CD4-positive, alpha-beta T cell (primary cell): Measurements from ENCODE around the gene FA2H. TPM values are rescaled to one million over a fixed set of nuclear protein-coding genes. Genes with fewer than 3 reads are reported as not detected.
"Not testable (repeated sequence)": the region's sequence is repeated elsewhere in the genome, so short reads cannot be mapped to it uniquely, and the experiment has no call there.

Source experiments
- ATAC-seq: fragments of 200-7000 bp; cut with Tn5 transposase; one replicate; pipeline ENCODE4 v1.10.0; 2022; ENCODE audit warnings: mild to moderate bottlenecking; ENCODE audit not compliant: poor library complexity
- CTCF ChIA-PET: fragments of 350-600 bp; sonication (Branson Sonifier 250); formaldehyde crosslinking; loops from one replicate; lab custom pipeline; 2021; ENCODE audit warnings: antibody characterized with exemption, inconsistent platforms; lab: Charles Lee
- POLR2A ChIA-PET: fragments of 350-600 bp; sonication (Branson Sonifier 250); formaldehyde crosslinking; loops from one replicate; lab custom pipeline; 2021; ENCODE audit warnings: antibody characterized with exemption, inconsistent platforms; lab: Charles Lee
- DNase-seq, 14 experiments: peaks; one replicate each; pipeline ENCODE4 v3.0.0-alpha.2; 2013 to 2020; ENCODE audit warnings: mixed read lengths in 2 of 14
- H3K27ac ChIP-seq, 2 donors: one replicate each; pipeline versions ENCODE4 v1.5.1 to v1.7.0; 2013; ENCODE audit warnings: low read length in 2 of 2, low read depth in 1 of 2, mild to moderate bottlenecking in 1 of 2
- H3K27me3 ChIP-seq, 2 experiments: 1 replicate in 1 of 2; 2 replicates in 1 of 2; pipeline versions ENCODE4 v1.6.1 to v1.7.0; 2013; ENCODE audit warnings: low read length in 2 of 2, control low read depth in 1 of 2, mild to moderate bottlenecking in 1 of 2, moderate library complexity in 1 of 2; ENCODE audit not compliant: insufficient read depth in 2 of 2, control insufficient read depth in 1 of 2
- H3K36me3 ChIP-seq: one replicate; pipeline ENCODE4 v1.6.1; 2013; ENCODE audit warnings: low read length, control low read depth; ENCODE audit not compliant: insufficient read depth
- H3K4me1 ChIP-seq: one replicate; pipeline ENCODE4 v1.6.1; 2013; ENCODE audit warnings: low read length, control low read depth; ENCODE audit not compliant: insufficient read depth
- H3K4me3 ChIP-seq: one replicate; pipeline ENCODE4 v1.5.1; 2013; ENCODE audit warnings: mild to moderate bottlenecking, low read length, moderate library complexity
- H3K9me3 ChIP-seq, 2 experiments: 1 replicate in 1 of 2; 2 replicates in 1 of 2; pipeline versions ENCODE4 v1.6.1 to v1.7.0; 2013; ENCODE audit warnings: low read length in 2 of 2, mild to moderate bottlenecking in 2 of 2, control low read depth in 1 of 2, moderate library complexity in 1 of 2; ENCODE audit not compliant: control insufficient read depth in 1 of 2, insufficient read depth in 1 of 2
- H3K27ac Mint-ChIP-seq: one replicate; pipeline ENCODE4 v1.8.0; 2020; ENCODE audit warnings: mixed read lengths
- H3K27me3 Mint-ChIP-seq: one replicate; pipeline ENCODE4 v1.8.0; 2021; ENCODE audit warnings: mixed read lengths
- H3K36me3 Mint-ChIP-seq: one replicate; pipeline ENCODE4 v1.8.0; 2021; ENCODE audit warnings: low read depth, mixed read lengths
- H3K4me1 Mint-ChIP-seq: one replicate; pipeline ENCODE4 v1.8.0; 2021; ENCODE audit warnings: low read depth, mixed read lengths
- H3K4me3 Mint-ChIP-seq: one replicate; pipeline ENCODE4 v1.8.0; 2020; ENCODE audit warnings: mild to moderate bottlenecking, mixed read lengths
- H3K9me3 Mint-ChIP-seq: one replicate; pipeline ENCODE4 v1.8.0; 2020; ENCODE audit warnings: mixed read lengths
- CTCF ChIP-seq: fragments of 200-600 bp; IDR thresholded peaks from one replicate; pipeline ENCODE4 v1.8.0; 2022; ENCODE audit warnings: antibody characterized with exemption, mild to moderate bottlenecking
- intact Hi-C, 2 experiments: fragments of 100-400 bp; cut with DNase I in 1 of 2; cut with micrococcal nuclease in 1 of 2; formaldehyde crosslinking; loops; one replicate each; pipeline versions ENCODE4 v1.15.1 to v1.9.0; 2023 to 2025; cut with DNase I, micrococcal nuclease
- total RNA-seq, 174 experiments: library from RNA in 2 of 174; stranded (reverse) in 2 of 174; gene quantifications; one replicate each; pipeline ENCODE4 v1.2.3 and lab custom pipeline; 2021 to 2026

Gene FA2H
- total RNA-seq, 2 experiments from 2014 or later, result not detected

GRCh38 chr16:74811911-74812310 is 37.3 kb upstream of the FA2H start:
- Histone ChIP-seq H3K4me3 (no peak overlapping the region), H3K27ac (no peak overlapping the region), H3K9me3 (peaks cover 0 to 7% of the 10 kb centered on the region in 2 experiments), H3K36me3 (no peaks in the 10 kb centered on the region), H3K27me3 (no peaks in the 10 kb centered on the region), H3K4me1 (peaks cover 6% of the 10 kb centered on the region)
- no peak overlapping the region for H3K4me3 Mint-ChIP-seq
- ATAC-seq (no peak), DNase-seq (no peak)
- no peaks in the 10 kb centered on the region for H3K4me1 Mint-ChIP-seq
- H3K36me3 Mint-ChIP-seq, result no peaks in the 10 kb centered on the region
- intact Hi-C loops, result loop anchor here (2.0 kb wide), 3 partner anchors 51 to 299 kb away; no protein-coding TSS in a partner anchor
- H3K9me3 Mint-ChIP-seq, result no peaks in the 10 kb centered on the region
- TF ChIP-seq CTCF, result no peak
- ChIA-PET POLR2A (no interaction called here), CTCF (interaction anchor here (0.5 to 4.3 kb wide), 3 partner anchors 50 to 299 kb away, joined by 3 to 23 read pairs (median 5); no protein-coding TSS in a partner anchor)
- H3K27me3 Mint-ChIP-seq, result no peaks in the 10 kb centered on the region
- H3K27ac Mint-ChIP-seq, result no peak overlapping the region

DNA sequence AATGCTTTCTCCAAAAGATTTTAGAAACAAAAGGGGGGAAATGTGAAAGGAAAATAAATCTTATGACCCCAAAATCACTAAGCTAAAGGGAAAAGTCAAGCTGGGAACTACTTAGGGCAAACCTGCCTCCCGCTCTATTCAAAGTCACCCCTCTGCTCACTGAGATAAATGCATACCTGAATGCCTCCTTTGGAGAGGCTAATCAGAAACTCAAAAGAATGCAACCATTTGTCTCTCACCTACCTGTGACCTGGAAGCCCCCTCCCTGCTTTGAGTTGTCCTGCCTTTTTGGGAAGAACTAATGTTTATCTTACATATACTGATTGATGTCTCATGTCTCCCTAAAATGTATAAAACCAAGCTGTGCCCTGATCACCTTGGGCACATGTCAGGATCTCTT is 36.6 kb upstream of the FA2H start:
- H3K4me3 Mint-ChIP-seq, H3K36me3 Mint-ChIP-seq, DNase-seq, H3K27ac ChIP-seq, H3K9me3 ChIP-seq, POLR2A ChIA-PET, H3K36me3 ChIP-seq, H3K27me3 ChIP-seq, intact Hi-C loops, H3K4me3 ChIP-seq, H3K4me1 ChIP-seq, H3K4me1 Mint-ChIP-seq, ATAC-seq, H3K27me3 Mint-ChIP-seq, H3K27ac Mint-ChIP-seq, H3K9me3 Mint-ChIP-seq: not testable (repeated sequence)
- CTCF ChIA-PET, result interaction anchor here (4.3 kb wide), 1 partner anchor 51 kb away, joined by 23 read pairs; no protein-coding TSS in a partner anchor

- intact Hi-C loops, result no loop called here
- Mint-ChIP-seq H3K27me3 (peaks cover 5% of the 10 kb centered on the region), H3K4me1 (no peaks in the 10 kb centered on the region), H3K9me3 (peaks cover 3% of the 10 kb centered on the region), H3K36me3 (no peaks in the 10 kb centered on the region), H3K27ac (no peak overlapping the region), H3K4me3 (no peak overlapping the region)
- ATAC-seq (no peak), DNase-seq (no peak)
- Histone ChIP-seq H3K27me3 (no peaks in the 10 kb centered on the region), H3K27ac (no peak overlapping the region), H3K4me3 (no peak overlapping the region), H3K9me3 (peaks cover 0 to 7% of the 10 kb centered on the region in 2 experiments), H3K4me1 (no peaks in the 10 kb centered on the region), H3K36me3 (no peaks in the 10 kb centered on the region)
- ChIA-PET POLR2A (no interaction called here), CTCF (no interaction called here)
- no peak for TF ChIP-seq CTCF
These were observed 32.5 kb upstream of the FA2H start for GRCh38 chr16:74807052-74807646.
